H1 (cell line): Measurements from ENCODE around the gene FHIT. TPM values are rescaled to one million over a fixed set of nuclear protein-coding genes. Genes with fewer than 3 reads are reported as not detected.

Experiments
- CTCF ChIA-PET: fragments of 300-600 bp; sonication (Branson Sonifier 250); formaldehyde crosslinking; loops from one replicate; lab custom pipeline; 2021; ENCODE audit not compliant: partially characterized antibody; lab: Charles Lee
- POLR2A ChIA-PET: fragments of 300-600 bp; sonication (Branson Sonifier 250); formaldehyde crosslinking; loops from one replicate; lab custom pipeline; 2021; ENCODE audit warnings: inconsistent platforms; ENCODE audit not compliant: partially characterized antibody; lab: Charles Lee
- DNase-seq, 2 experiments: peaks; one replicate each; pipeline versions ENCODE4 v3.0.0 to v3.0.0-alpha.2; 2010 to 2022; ENCODE audit warnings: low spot score in 2 of 2, low read depth in 1 of 2, mixed read lengths in 1 of 2
- FAIRE-seq: peaks from 2 replicates; lab custom pipeline; 2011; peaks lifted over from hg19 to GRCh38; lab: Jason Lieb, UNC
- H2AFZ ChIP-seq: 2 replicates; pipeline ENCODE4 v1.8.1; 2012; ENCODE audit warnings: low read length, inconsistent platforms
- H2AK5ac ChIP-seq: 2 replicates; pipeline ENCODE4 v1.6.1; 2013; ENCODE audit warnings: low read depth, low read length
- H2BK120ac ChIP-seq: replicated peaks from 2 replicates; pipeline ENCODE3; 2013; ENCODE audit warnings: low read depth, low read length, inconsistent platforms
- H2BK12ac ChIP-seq: 2 replicates; pipeline ENCODE4 v1.6.1; 2013; ENCODE audit warnings: low read depth, low read length
- H2BK15ac ChIP-seq: 2 replicates; pipeline ENCODE4 v1.6.1; 2013; ENCODE audit warnings: low read length
- H2BK20ac ChIP-seq: 2 replicates; pipeline ENCODE4 v1.6.1; 2013; ENCODE audit warnings: low read length
- H2BK5ac ChIP-seq: 2 replicates; pipeline ENCODE4 v1.6.1; 2013; ENCODE audit warnings: low read depth, low read length
- H3K14ac ChIP-seq: 2 replicates; pipeline ENCODE4 v1.6.1; 2013; ENCODE audit warnings: inconsistent platforms; ENCODE audit not compliant: insufficient read length
- H3K18ac ChIP-seq: 2 replicates; pipeline ENCODE4 v1.6.1; 2013; ENCODE audit warnings: low read length; ENCODE audit errors: extremely low read depth
- H3K23ac ChIP-seq: 2 replicates; pipeline ENCODE4 v1.6.1; 2013; ENCODE audit warnings: inconsistent platforms; ENCODE audit not compliant: insufficient read length
- H3K23me2 ChIP-seq: 2 replicates; pipeline ENCODE4 v1.6.1; 2013; ENCODE audit warnings: low read depth, low read length
- H3K27ac ChIP-seq: 2 replicates; pipeline ENCODE4 v1.6.1; 2011; ENCODE audit warnings: low read depth, low read length, inconsistent platforms
- H3K27me3 ChIP-seq, 4 experiments: replicated peaks in 1 of 4; 1 replicate in 1 of 4; 2 replicates in 3 of 4; pipeline versions ENCODE4 v1.6.1 to v1.8.1; 2011 to 2013; ENCODE audit warnings: low read length in 3 of 4, mild to moderate bottlenecking in 3 of 4, inconsistent platforms in 2 of 4, mixed read lengths in 2 of 4, moderate library complexity in 1 of 4; ENCODE audit not compliant: control insufficient read depth in 3 of 4, insufficient read depth in 3 of 4; ENCODE audit errors: extremely low read depth in 1 of 4
- H3K36me3 ChIP-seq, 4 experiments: 2 replicates each; pipeline versions ENCODE4 v1.6.1 to v1.8.1; 2011 to 2013; ENCODE audit warnings: mild to moderate bottlenecking in 4 of 4, low read length in 3 of 4, moderate library complexity in 2 of 4, control low read depth in 1 of 4, inconsistent platforms in 1 of 4; ENCODE audit not compliant: insufficient read depth in 4 of 4, control insufficient read depth in 2 of 4
- H3K4ac ChIP-seq: replicated peaks from 2 replicates; pipeline ENCODE3; 2013; ENCODE audit warnings: low read length, low read depth, mixed read lengths, inconsistent platforms; ENCODE audit not compliant: insufficient read length
- H3K4me1 ChIP-seq, 4 experiments: replicated peaks in 1 of 4; 1 replicate in 1 of 4; 2 replicates in 3 of 4; pipeline versions ENCODE4 v1.6.1 to v1.8.1; 2011 to 2013; ENCODE audit warnings: low read length in 3 of 4, inconsistent platforms in 2 of 4, mixed read lengths in 1 of 4; ENCODE audit not compliant: insufficient read depth in 4 of 4, control insufficient read depth in 3 of 4
- H3K4me2 ChIP-seq, 2 experiments: 2 replicates each; pipeline versions ENCODE4 v1.6.1 to v1.8.1; 2011 to 2013; ENCODE audit warnings: low read depth in 2 of 2, low read length in 2 of 2, control low read depth in 1 of 2, inconsistent platforms in 1 of 2, mild to moderate bottlenecking in 1 of 2; ENCODE audit not compliant: insufficient read depth in 1 of 2
- H3K4me3 ChIP-seq, 4 experiments: fragments of 200-600, 300-600 bp in 1 of 4; sonication (generic), shearing (Covaris generic), sonication (Bioruptor Twin) in 1 of 4; 2 replicates each; pipeline versions ENCODE4 v1.5.1 to v1.8.1; 2011 to 2016; ENCODE audit warnings: low read length in 4 of 4, low read depth in 3 of 4, control low read depth in 2 of 4, inconsistent platforms in 2 of 4, mild to moderate bottlenecking in 2 of 4, mixed read lengths in 1 of 4, moderate library complexity in 1 of 4; ENCODE audit not compliant: insufficient read depth in 2 of 4; ENCODE audit errors: extremely low read depth in 1 of 4
- H3K56ac ChIP-seq: replicated peaks from 2 replicates; pipeline ENCODE3; 2013; ENCODE audit warnings: low read depth, mild to moderate bottlenecking, mixed read lengths, low read length, inconsistent platforms; ENCODE audit not compliant: insufficient read length
- H3K79me1 ChIP-seq: 2 replicates; pipeline ENCODE4 v1.6.1; 2013; ENCODE audit warnings: low read depth, low read length, control low read depth
- H3K79me2 ChIP-seq, 2 experiments: 2 replicates each; pipeline versions ENCODE4 v1.6.1 to v1.8.1; 2012 to 2013; ENCODE audit warnings: low read length in 2 of 2, mild to moderate bottlenecking in 2 of 2, inconsistent platforms in 1 of 2; ENCODE audit not compliant: insufficient read depth in 2 of 2, control insufficient read depth in 1 of 2
- H3K9ac ChIP-seq, 4 experiments: replicated peaks in 1 of 4; 1 replicate in 1 of 4; 2 replicates in 3 of 4; pipeline versions ENCODE4 v1.6.1 to v1.8.1; 2011 to 2013; ENCODE audit warnings: low read depth in 3 of 4, low read length in 3 of 4, control low read depth in 2 of 4, mild to moderate bottlenecking in 2 of 4, moderate library complexity in 2 of 4, inconsistent platforms in 1 of 4; ENCODE audit errors: extremely low read depth in 1 of 4
- H3K9me3 ChIP-seq, 2 experiments: 2 replicates each; pipeline versions ENCODE4 v1.6.1 to v1.8.1; 2012 to 2013; ENCODE audit warnings: mild to moderate bottlenecking in 2 of 2, moderate library complexity in 2 of 2, control low read depth in 1 of 2, inconsistent platforms in 1 of 2, low read depth in 1 of 2, low read length in 1 of 2, mixed read lengths in 1 of 2; ENCODE audit not compliant: insufficient read depth in 2 of 2
- H4K20me1 ChIP-seq, 2 experiments: replicated peaks in 1 of 2; 2 replicates each; pipeline versions ENCODE3 to v1.8.1; 2011 to 2013; ENCODE audit warnings: inconsistent platforms in 2 of 2, low read length in 2 of 2, mild to moderate bottlenecking in 1 of 2; ENCODE audit not compliant: insufficient read depth in 2 of 2, control insufficient read depth in 1 of 2
- H4K5ac ChIP-seq: 2 replicates; pipeline ENCODE4 v1.6.1; 2013; ENCODE audit warnings: low read length, low read depth, mixed read lengths, inconsistent platforms; ENCODE audit not compliant: insufficient read length
- H4K8ac ChIP-seq: 2 replicates; pipeline ENCODE4 v1.8.0; 2013; ENCODE audit warnings: mild to moderate bottlenecking, moderate library complexity, low read length, inconsistent platforms; ENCODE audit not compliant: insufficient read depth; ENCODE audit errors: extremely low read depth
- H4K91ac ChIP-seq: replicated peaks from 2 replicates; pipeline ENCODE3; 2013; ENCODE audit warnings: low read length, mixed read lengths, inconsistent platforms; ENCODE audit not compliant: insufficient read length
- GTF2F1 ChIP-seq: IDR thresholded peaks from 2 replicates; pipeline ENCODE4 v1.6.1; 2012; ENCODE audit warnings: low read depth, low read length, improper control_type of control experiment, borderline replicate concordance
- SIRT6 ChIP-seq: IDR thresholded peaks from one replicate; pipeline ENCODE4 v1.7.1; 2012; ENCODE audit warnings: low read length, inconsistent platforms
- polyA plus RNA-seq, 7 experiments: library from polyadenylated mRNA; depleted of rRNA in 3 of 7; stranded (reverse) in 5 of 7; unstranded in 2 of 7; fragments of >200 nt in 5 of 7; fragments of 200-250 nt in 2 of 7; gene quantifications; 1 replicate in 5 of 7; 2 replicates in 1 of 7; 4 replicates in 1 of 7; pipeline versions ENCODE4 v1.2.1 to v1.2.3, GENCODE V29; 2011 to 2013; ENCODE audit warnings: missing spikeins in 2 of 7, mixed read lengths in 2 of 7
- total RNA-seq: library from RNA; stranded (reverse); fragmentation: NEBNext Ultra II Directional; extraction: Animal tissue kit (Norgen Biotek cat#: 25700); gene quantifications from 2 replicates; pipeline ENCODE4 v1.2.1, GENCODE V29; 2021

The FHIT gene
- total and polyA plus RNA-seq, 2 of the 8 experiments (the other 6 are each of a cell fraction or from before 2014, with no cell fraction given) = 1.2 to 3.2 TPM

DNA sequence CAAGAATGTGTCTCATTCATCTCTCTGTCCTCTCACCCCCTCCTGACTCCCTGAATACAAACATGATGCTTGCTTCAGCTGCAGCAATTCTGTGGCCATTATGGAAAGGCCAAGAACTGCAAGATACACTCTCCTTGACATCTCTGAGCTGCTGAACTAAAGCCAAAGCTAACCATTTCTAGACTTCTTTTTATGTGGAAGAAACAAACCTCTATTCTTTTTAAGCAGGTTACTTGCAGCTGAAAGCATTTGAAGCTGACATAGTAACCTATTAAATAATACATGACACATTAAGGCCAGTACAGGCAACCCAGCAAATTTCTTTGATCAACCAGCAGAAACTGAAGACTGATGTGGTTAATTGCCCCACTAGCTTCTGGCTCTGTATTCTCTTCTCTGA lies 17.5 kb downstream of the FHIT start:
- no peak overlapping the region for H3K9ac ChIP-seq
- H3K14ac ChIP-seq = no peak overlapping the region
- H3K79me2 ChIP-seq = no peaks in the 10 kb centered on the region
- no peak overlapping the region for H2BK5ac ChIP-seq
- H4K8ac ChIP-seq = no peak overlapping the region
- no peaks in the 10 kb centered on the region for H3K23me2 ChIP-seq
- no peaks in the 10 kb centered on the region for H3K79me1 ChIP-seq
- H3K4me3 ChIP-seq = no peak overlapping the region
- no peak overlapping the region for H2BK20ac ChIP-seq
- no peak overlapping the region for H2AFZ ChIP-seq
- no peak for DNase-seq
- H3K18ac ChIP-seq = no peak overlapping the region
- H2BK15ac ChIP-seq = peak overlapping the region; percentile 32; the same call in 1 of the 2 replicates
- H3K56ac ChIP-seq = no peak overlapping the region
- no peak overlapping the region for H2BK12ac ChIP-seq
- no peaks in the 10 kb centered on the region for H3K27me3 ChIP-seq
- CTCF ChIA-PET = no interaction called here
- TF ChIP-seq SIRT6 = no peak
- no peak for TF ChIP-seq GTF2F1
- no peak overlapping the region for H3K23ac ChIP-seq
- no peak overlapping the region for H4K91ac ChIP-seq
- H3K36me3 ChIP-seq = no peaks in the 10 kb centered on the region
- H4K5ac ChIP-seq = no peak overlapping the region
- no peak overlapping the region for H3K27ac ChIP-seq
- no peaks in the 10 kb centered on the region for H3K4me1 ChIP-seq
- H3K9me3 ChIP-seq = no peaks in the 10 kb centered on the region
- H3K4me2 ChIP-seq = no peak overlapping the region
- POLR2A ChIA-PET = no interaction called here
- no peak overlapping the region for H2BK120ac ChIP-seq
- no peak for FAIRE-seq
- H3K4ac ChIP-seq = no peak overlapping the region
- H4K20me1 ChIP-seq = no peaks in the 10 kb centered on the region
- H2AK5ac ChIP-seq = no peak overlapping the region
